Endothelial cell of umbilical vein (primary cell): ENCODE results near the gene FBXO10. TPM values are rescaled to one million over a fixed set of nuclear protein-coding genes. Genes with fewer than 3 reads are reported as not detected.

Source experiments
- BruUV-seq: library from RNA; stranded (reverse); fragments of 400-500 nt; replicated peaks from 2 replicates; lab custom pipeline; 2021; lab: Mats Ljungman, UMichigan
- CTCF ChIA-PET: fragments of 300-600, 350-600 bp; sonication (Branson Sonifier 250); formaldehyde crosslinking; loops from one replicate; lab custom pipeline; 2021; ENCODE audit warnings: antibody characterized with exemption, inconsistent platforms; lab: Charles Lee
- POLR2A ChIA-PET: fragments of 300-600, 350-600 bp; sonication (Branson Sonifier 250); formaldehyde crosslinking; loops from one replicate; lab custom pipeline; 2021; ENCODE audit warnings: antibody characterized with exemption, inconsistent platforms; lab: Charles Lee
- DNase-seq: peaks from one replicate; pipeline ENCODE4 v3.0.0-alpha.2; 2011; ENCODE audit warnings: low read depth, low spot score
- FAIRE-seq: peaks from 2 replicates; lab custom pipeline; 2011; peaks lifted over from hg19 to GRCh38; lab: Jason Lieb, UNC
- H2AFZ ChIP-seq: 2 replicates; pipeline ENCODE4 v1.6.0; 2012; ENCODE audit warnings: low read depth, low read length, control low read depth, inconsistent platforms
- H3K27ac ChIP-seq: 2 replicates; pipeline ENCODE4 v1.5.1; 2011; ENCODE audit warnings: low read depth, mild to moderate bottlenecking, control low read depth, low read length, moderate library complexity; ENCODE audit not compliant: insufficient read depth
- H3K27me3 ChIP-seq, 2 experiments: 2 replicates each; pipeline versions ENCODE4 v1.6.0 to v1.6.1; 2011; ENCODE audit warnings: low read length in 2 of 2, mixed read lengths in 1 of 2; ENCODE audit not compliant: control insufficient read depth in 2 of 2, insufficient read depth in 2 of 2
- H3K36me3 ChIP-seq, 2 experiments: 2 replicates in 1 of 2; 3 replicates in 1 of 2; pipeline ENCODE4 v1.5.1; 2011; ENCODE audit warnings: low read length in 2 of 2, mild to moderate bottlenecking in 1 of 2, moderate library complexity in 1 of 2; ENCODE audit not compliant: control insufficient read depth in 2 of 2, insufficient read depth in 2 of 2; ENCODE audit errors: extremely low read depth in 1 of 2
- H3K4me1 ChIP-seq: 3 replicates; pipeline ENCODE4 v1.5.1; 2011; ENCODE audit warnings: mild to moderate bottlenecking, low read length; ENCODE audit not compliant: control insufficient read depth, insufficient read depth; ENCODE audit errors: extremely low read depth
- H3K4me2 ChIP-seq: 2 replicates; pipeline ENCODE4 v1.6.1; 2011; ENCODE audit warnings: low read length, control low read depth, mixed read lengths; ENCODE audit not compliant: insufficient read depth
- H3K4me3 ChIP-seq, 3 experiments: fragments of 200-600 bp in 1 of 3; sonication (generic), shearing (Covaris generic) in 1 of 3; replicated peaks in 1 of 3; 2 replicates each; pipeline ENCODE4 v1.5.1; 2011 to 2016; ENCODE audit warnings: control low read depth in 3 of 3, low read length in 3 of 3, mild to moderate bottlenecking in 2 of 3, inconsistent platforms in 1 of 3, low read depth in 1 of 3, moderate library complexity in 1 of 3; ENCODE audit not compliant: insufficient read depth in 1 of 3
- H3K79me2 ChIP-seq: 2 replicates; pipeline ENCODE4 v1.6.0; 2012; ENCODE audit warnings: low read length, inconsistent platforms; ENCODE audit not compliant: control insufficient read depth, insufficient read depth
- H3K9ac ChIP-seq: replicated peaks from 2 replicates; pipeline ENCODE3; 2011; ENCODE audit warnings: low read length, control low read depth; ENCODE audit not compliant: insufficient read depth; ENCODE audit errors: extremely low read depth
- H3K9me1 ChIP-seq: replicated peaks from 3 replicates; pipeline ENCODE4 v1.6.0; 2011; ENCODE audit warnings: mild to moderate bottlenecking, low read length; ENCODE audit not compliant: control insufficient read depth, insufficient read depth; ENCODE audit errors: extremely low read depth
- H3K9me3 ChIP-seq: replicated peaks from 2 replicates; pipeline ENCODE4 v1.5.1; 2012; ENCODE audit warnings: low read length, inconsistent platforms; ENCODE audit not compliant: control insufficient read depth, insufficient read depth
- H4K20me1 ChIP-seq: replicated peaks from 2 replicates; pipeline ENCODE3; 2011; ENCODE audit warnings: mild to moderate bottlenecking, low read length; ENCODE audit not compliant: control insufficient read depth, insufficient read depth; ENCODE audit errors: extremely low read depth
- CTCF ChIP-seq, 2 donors: IDR thresholded peaks; 1 replicate in 1 of 2; 2 replicates in 1 of 2; pipeline ENCODE4 v1.5.1; 2011; ENCODE audit warnings: low read length in 2 of 2, mild to moderate bottlenecking in 2 of 2, moderate library complexity in 2 of 2, control low read depth in 1 of 2, inconsistent platforms in 1 of 2, low read depth in 1 of 2; ENCODE audit not compliant: insufficient read depth in 1 of 2; ENCODE audit errors: extremely low read depth in 1 of 2
- EZH2 ChIP-seq: IDR thresholded peaks from 2 replicates; pipeline ENCODE4 v1.6.1; 2012; ENCODE audit warnings: borderline replicate concordance, low read depth, mild to moderate bottlenecking, moderate library complexity, low read length, inconsistent platforms; ENCODE audit not compliant: severe bottlenecking
- FOS ChIP-seq: IDR thresholded peaks from 2 replicates; pipeline ENCODE4 v1.6.1; 2011; ENCODE audit warnings: mild to moderate bottlenecking, low read length, moderate library complexity, borderline replicate concordance; ENCODE audit not compliant: insufficient read depth
- GATA2 ChIP-seq: IDR thresholded peaks from 2 replicates; pipeline ENCODE4 v1.7.0; 2011; ENCODE audit warnings: low read depth, mild to moderate bottlenecking, moderate library complexity, mixed read lengths, low read length; ENCODE audit not compliant: insufficient read length, insufficient read depth
- JUN ChIP-seq: IDR thresholded peaks from 2 replicates; pipeline ENCODE4 v1.6.1; 2011; ENCODE audit warnings: borderline replicate concordance, low read depth; ENCODE audit not compliant: insufficient read length, insufficient read depth
- POLR2A ChIP-seq: IDR thresholded peaks from 2 replicates; pipeline ENCODE4 v1.6.1; 2012; ENCODE audit warnings: low read depth, mild to moderate bottlenecking, control low read depth, low read length
- POLR2AphosphoS5 ChIP-seq: IDR thresholded peaks from 2 replicates; pipeline ENCODE4 v1.6.1; 2012; ENCODE audit warnings: low read depth, mild to moderate bottlenecking, control low read depth, low read length, moderate library complexity; ENCODE audit not compliant: insufficient read depth
- dilution Hi-C: fragments of 300-500 bp; cut with MboI; formaldehyde crosslinking; loops from one replicate; pipeline ENCODE4 v1.15.0; 2019; ENCODE audit warnings: low sequenced_read_pairs; ENCODE audit not compliant: extremely low pct_ligation_motif_present
- intact Hi-C: fragments of 100-400 bp; cut with micrococcal nuclease; formaldehyde crosslinking; loops from one replicate; pipeline ENCODE4 v1.10.0; 2022
- polyA plus RNA-seq, 4 experiments: library from polyadenylated mRNA; depleted of rRNA in 3 of 4; stranded (reverse) in 3 of 4; unstranded in 1 of 4; fragments of >200 nt; gene quantifications; 2 replicates each; pipeline versions ENCODE4 v1.2.1 to v1.2.3, GENCODE V29; 2011 to 2012; ENCODE audit warnings: missing spikeins in 1 of 4
- total RNA-seq: library from RNA; stranded (reverse); gene quantifications from 2 replicates; pipeline ENCODE4 v1.2.3, GENCODE V29; 2021
- TF ChIP-seq, protein P1 (sequence below): IDR thresholded peaks from 2 replicates; pipeline ENCODE4 v1.6.1; 2011; ENCODE audit not compliant: insufficient read depth, insufficient read length

FBXO10 gene
- total and polyA plus RNA-seq, 2 donors (not counting 3 experiments of a cell fraction or from before 2014, with no cell fraction given): 11.8 to 14.4 TPM

- no peaks in the 10 kb centered on the region for H4K20me1 ChIP-seq
- ChIA-PET CTCF (interaction anchor here (1.6 kb wide), 1 partner anchor 19 kb away, joined by 6 read pairs; no protein-coding TSS in a partner anchor), POLR2A (no interaction called here)
- H3K9me3 ChIP-seq: no peaks in the 10 kb centered on the region
- H3K4me1 ChIP-seq: no peaks in the 10 kb centered on the region
- FAIRE-seq (peak; percentile 24), DNase-seq (no peak)
- no peak overlapping the region for H3K4me3 ChIP-seq
- no peaks in the 10 kb centered on the region for H3K27me3 ChIP-seq
- no peak overlapping the region for H3K4me2 ChIP-seq
- BruUV-seq: no TSS peak
- H2AFZ ChIP-seq: no peak overlapping the region
- dilution Hi-C loops: no loop called here
- TF ChIP-seq EZH2: no peak
- TF ChIP-seq POLR2AphosphoS5: no peak
- TF ChIP-seq GATA2: no peak
- TF ChIP-seq, protein P1, sequence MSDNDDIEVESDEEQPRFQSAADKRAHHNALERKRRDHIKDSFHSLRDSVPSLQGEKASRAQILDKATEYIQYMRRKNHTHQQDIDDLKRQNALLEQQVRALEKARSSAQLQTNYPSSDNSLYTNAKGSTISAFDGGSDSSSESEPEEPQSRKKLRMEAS: no peak
- TF ChIP-seq CTCF (IDR thresholded peaks at IDR 0.05; ENCODE audit: extremely low read depth in 1 of 2, insufficient read depth in 1 of 2, low read depth in 1 of 2, low read length in 2 of 2): no peak
- no peak for TF ChIP-seq FOS
- no peak for TF ChIP-seq JUN
- no peak for TF ChIP-seq POLR2A
- H3K27ac ChIP-seq: no peak overlapping the region
- H3K79me2 ChIP-seq: no peaks in the 10 kb centered on the region
- H3K36me3 ChIP-seq: no peaks in the 10 kb centered on the region
- intact Hi-C loops: no loop called here
- H3K9me1 ChIP-seq: no peaks in the 10 kb centered on the region
- no peak overlapping the region for H3K9ac ChIP-seq
Measured at GRCh38 chr9:37555786-37556185, 20.4 kb downstream of the FBXO10 start.
